ENCODE measurements around the gene ANO2.

ANO2 gene

GRCh38 chr12:5964913-5965900, 20.1 kb upstream of the ANO2 start:
- no peak for DNase-seq

- DNase-seq = no peak
Observed at GRCh38 chr12:5963515-5963914, 18.5 kb upstream of the ANO2 start.

- no peak for DNase-seq
Observed at GRCh38 chr12:5960783-5961182, 15.7 kb upstream of the ANO2 start.

- DNase-seq = no peak
Observed at GRCh38 chr12:5956987-5957386, 11.9 kb upstream of the ANO2 start.

GRCh38 chr12:5954661-5955060, 9.6 kb upstream of the ANO2 start:
- DNase-seq = no peak

- no peak for DNase-seq
Observed at GRCh38 chr12:5953835-5954586, 9.0 kb upstream of the ANO2 start.

- no peak for DNase-seq
Observed at GRCh38 chr12:5952031-5952430, 7.0 kb upstream of the ANO2 start.

GRCh38 chr12:5948696-5949095, 3.6 kb upstream of the ANO2 start:
- no peak for DNase-seq

- no peak for DNase-seq
Observed at GRCh38 chr12:5947006-5947405, 1.9 kb upstream of the ANO2 start.

- no peak for DNase-seq
Observed at GRCh38 chr12:5946388-5946787, 1.3 kb upstream of the ANO2 start.

GRCh38 chr12:5944688-5945070, 380 bp downstream of the ANO2 start:
- DNase-seq = no peak

GRCh38 chr12:5944053-5944452, 1.0 kb downstream of the ANO2 start:
- DNase-seq = no peak

- no peak for DNase-seq
Observed at GRCh38 chr12:5941907-5942306, 3.2 kb downstream of the ANO2 start.

- no peak for DNase-seq
Observed at GRCh38 chr12:5927732-5928516, 17.1 kb downstream of the ANO2 start.

- DNase-seq = no peak
Observed at GRCh38 chr12:5925646-5926045, 19.4 kb downstream of the ANO2 start.

GRCh38 chr12:5924342-5924741, 20.7 kb downstream of the ANO2 start:
- DNase-seq = no peak

GRCh38 chr12:5923751-5924150, 21.3 kb downstream of the ANO2 start:
- DNase-seq = no peak

- DNase-seq = no peak
Observed at GRCh38 chr12:5923043-5923605, 21.9 kb downstream of the ANO2 start.

GRCh38 chr12:5921966-5922899, 22.8 kb downstream of the ANO2 start:
- no peak for DNase-seq

GRCh38 chr12:5921027-5921909, 23.8 kb downstream of the ANO2 start:
- DNase-seq = no peak
